Lower lobe of right lung (tissue), 2 donors: ENCODE data around the gene CTNNA2. TPM values are rescaled to one million over a fixed set of nuclear protein-coding genes. Genes with fewer than 3 reads are reported as not detected.

ENCODE experiments used
- ATAC-seq, 2 donors: fragments of 200-7000 bp; cut with Tn5 transposase; one replicate each; pipeline ENCODE4 v1.9.1; 2020 to 2022; ENCODE audit warnings: mild to moderate bottlenecking in 2 of 2, moderate library complexity in 2 of 2
- DNase-seq: peaks from one replicate; pipeline ENCODE4 v3.0.0-alpha.2; 2020
- H3K27ac ChIP-seq: fragments of 200-600 bp; one replicate; pipeline ENCODE4 v1.8.0; 2022
- H3K27me3 ChIP-seq: fragments of 200-600 bp; one replicate; pipeline ENCODE4 v1.8.0; 2022; ENCODE audit warnings: low read depth
- H3K36me3 ChIP-seq: fragments of 200-600 bp; one replicate; pipeline ENCODE4 v1.8.0; 2022; ENCODE audit warnings: mild to moderate bottlenecking
- H3K4me1 ChIP-seq: fragments of 200-600 bp; one replicate; pipeline ENCODE4 v1.8.0; 2022
- H3K4me3 ChIP-seq: fragments of 200-600 bp; one replicate; pipeline ENCODE4 v1.8.0; 2022; ENCODE audit warnings: mild to moderate bottlenecking
- H3K9me3 ChIP-seq: fragments of 200-600 bp; one replicate; pipeline ENCODE4 v1.8.0; 2022
- intact Hi-C: fragments of 100-400 bp; cut with DNase I; formaldehyde crosslinking; loops from one replicate; pipeline ENCODE4 v1.11.0; 2022
- total RNA-seq: library from RNA; stranded (reverse); fragmentation: NEBNext Ultra II Directional; extraction: Animal tissue kit (Norgen Biotek cat#: 25700); gene quantifications from one replicate; pipeline ENCODE4 v1.2.1, GENCODE V29; 2021
- TF ChIP-seq, protein P1 (sequence below): fragments of 200-600 bp; IDR thresholded peaks from one replicate; pipeline ENCODE4 v1.8.0; 2022; ENCODE audit warnings: antibody characterized with exemption, mild to moderate bottlenecking
- donor health status: DM: no; HTN: yes; CAD: no; lungs with severe emphysema.

CTNNA2 gene
- total RNA-seq, 1 donor from 2014 or later = not detected

DNA sequence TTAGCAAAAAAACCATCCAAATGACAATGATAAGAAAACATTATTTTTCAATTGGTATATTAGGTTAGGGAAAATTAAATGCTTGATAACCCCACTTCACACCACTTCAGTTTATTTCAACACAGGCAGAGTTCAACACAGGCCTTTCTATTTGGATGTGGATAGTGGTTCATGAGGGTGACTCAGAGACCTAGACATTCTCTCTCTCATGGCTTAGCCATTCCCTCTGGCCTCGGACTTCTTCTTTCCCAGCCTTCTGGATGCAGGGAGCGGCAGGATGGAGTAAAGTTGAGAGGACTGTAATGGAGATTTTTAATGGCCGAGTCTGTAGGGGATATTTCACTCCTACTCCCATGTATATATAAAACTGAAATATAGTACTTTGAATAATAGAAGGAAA lies 109.7 kb downstream of the CTNNA2 start:
- TF ChIP-seq, protein P1, sequence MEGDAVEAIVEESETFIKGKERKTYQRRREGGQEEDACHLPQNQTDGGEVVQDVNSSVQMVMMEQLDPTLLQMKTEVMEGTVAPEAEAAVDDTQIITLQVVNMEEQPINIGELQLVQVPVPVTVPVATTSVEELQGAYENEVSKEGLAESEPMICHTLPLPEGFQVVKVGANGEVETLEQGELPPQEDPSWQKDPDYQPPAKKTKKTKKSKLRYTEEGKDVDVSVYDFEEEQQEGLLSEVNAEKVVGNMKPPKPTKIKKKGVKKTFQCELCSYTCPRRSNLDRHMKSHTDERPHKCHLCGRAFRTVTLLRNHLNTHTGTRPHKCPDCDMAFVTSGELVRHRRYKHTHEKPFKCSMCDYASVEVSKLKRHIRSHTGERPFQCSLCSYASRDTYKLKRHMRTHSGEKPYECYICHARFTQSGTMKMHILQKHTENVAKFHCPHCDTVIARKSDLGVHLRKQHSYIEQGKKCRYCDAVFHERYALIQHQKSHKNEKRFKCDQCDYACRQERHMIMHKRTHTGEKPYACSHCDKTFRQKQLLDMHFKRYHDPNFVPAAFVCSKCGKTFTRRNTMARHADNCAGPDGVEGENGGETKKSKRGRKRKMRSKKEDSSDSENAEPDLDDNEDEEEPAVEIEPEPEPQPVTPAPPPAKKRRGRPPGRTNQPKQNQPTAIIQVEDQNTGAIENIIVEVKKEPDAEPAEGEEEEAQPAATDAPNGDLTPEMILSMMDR = no peak
- DNase-seq (no peak), ATAC-seq (no peak)
- no peaks in the 10 kb centered on the region for H3K27me3 ChIP-seq
- no peak overlapping the region for H3K4me3 ChIP-seq
- H3K4me1 ChIP-seq = no peaks in the 10 kb centered on the region
- H3K9me3 ChIP-seq = no peaks in the 10 kb centered on the region
- H3K36me3 ChIP-seq = no peaks in the 10 kb centered on the region
- H3K27ac ChIP-seq = no peak overlapping the region
- intact Hi-C loops = no loop called here

DNA sequence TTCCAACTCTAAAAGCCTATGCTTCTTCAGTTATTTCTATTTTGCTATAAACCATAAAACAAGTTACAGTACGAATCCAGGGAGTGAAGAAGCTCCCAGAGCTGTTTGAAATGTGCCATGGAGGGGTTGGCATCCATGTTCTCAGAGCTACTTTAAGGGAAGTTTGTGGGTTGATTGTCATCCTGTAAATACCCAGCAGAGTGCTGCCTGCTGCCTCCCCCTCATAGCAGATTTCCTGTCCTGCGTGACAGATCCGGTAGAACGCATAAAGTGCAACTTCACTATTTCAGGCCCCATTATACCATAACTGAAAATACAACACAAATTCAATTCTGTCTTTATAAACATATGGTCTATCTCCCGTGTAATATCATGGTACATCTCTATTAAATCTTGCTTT lies 114.4 kb downstream of the CTNNA2 start:
- Histone ChIP-seq H3K27me3 (no peaks in the 10 kb centered on the region), H3K4me1 (no peaks in the 10 kb centered on the region), H3K27ac (no peak overlapping the region), H3K4me3 (no peak overlapping the region), H3K9me3 (no peaks in the 10 kb centered on the region), H3K36me3 (no peaks in the 10 kb centered on the region)
- ATAC-seq = no peak
- TF ChIP-seq, protein P1 = no peak
- intact Hi-C loops = no loop called here
- no peak for DNase-seq

DNA sequence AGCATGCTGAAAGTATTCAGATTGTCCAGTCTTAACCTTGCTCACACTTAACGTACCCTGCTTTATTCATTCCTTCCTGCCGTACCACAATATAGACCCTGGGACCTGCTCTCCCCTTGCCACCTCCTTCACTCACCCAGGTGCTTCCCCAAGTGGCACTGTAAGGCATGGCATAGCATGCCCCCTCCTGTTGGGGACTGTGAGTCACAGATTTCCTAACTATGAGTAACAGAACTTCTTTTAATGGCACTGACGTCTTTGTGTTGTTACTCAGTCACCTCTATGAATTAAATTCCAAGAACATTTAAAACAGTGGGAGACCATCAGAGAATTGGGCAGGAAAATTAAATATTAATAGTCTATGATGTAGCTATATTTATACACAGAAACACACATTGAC lies 117.2 kb downstream of the CTNNA2 start:
- intact Hi-C loops = no loop called here
- Histone ChIP-seq H3K4me3 (no peak overlapping the region), H3K36me3 (no peaks in the 10 kb centered on the region), H3K27me3 (no peaks in the 10 kb centered on the region), H3K9me3 (no peaks in the 10 kb centered on the region), H3K27ac (no peak overlapping the region), H3K4me1 (no peaks in the 10 kb centered on the region)
- DNase-seq (no peak), ATAC-seq (peak; percentile 55 to 59)
- TF ChIP-seq, protein P1 = no peak

DNA sequence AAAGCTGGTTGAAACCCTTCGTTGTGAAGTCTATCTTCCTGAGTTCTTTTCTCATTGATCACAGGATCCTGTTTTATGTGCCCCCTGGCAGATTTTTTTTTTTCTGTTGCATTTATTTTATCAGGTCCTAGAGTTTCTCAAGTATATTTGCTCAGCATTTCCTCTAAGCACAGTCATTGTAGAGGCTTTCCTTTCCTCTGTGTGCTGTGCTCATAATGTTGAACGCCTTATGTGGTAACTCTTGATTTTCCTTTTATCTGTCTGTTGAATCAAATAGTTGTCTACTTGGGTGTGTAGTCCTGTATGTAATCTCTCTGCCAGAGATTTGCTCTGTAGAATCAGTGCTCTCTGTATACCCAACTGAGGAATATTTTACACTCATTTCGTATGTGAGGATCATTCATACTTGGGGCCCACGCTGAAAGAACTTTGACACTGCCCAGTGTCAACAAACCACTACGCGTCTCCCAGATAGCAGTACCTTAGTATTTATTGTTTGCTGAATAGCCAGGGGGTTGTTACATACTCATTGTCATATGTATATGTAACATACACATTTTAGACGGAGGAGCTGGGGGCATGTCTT lies 118.2 kb downstream of the CTNNA2 start:
- no peak for DNase-seq

DNA sequence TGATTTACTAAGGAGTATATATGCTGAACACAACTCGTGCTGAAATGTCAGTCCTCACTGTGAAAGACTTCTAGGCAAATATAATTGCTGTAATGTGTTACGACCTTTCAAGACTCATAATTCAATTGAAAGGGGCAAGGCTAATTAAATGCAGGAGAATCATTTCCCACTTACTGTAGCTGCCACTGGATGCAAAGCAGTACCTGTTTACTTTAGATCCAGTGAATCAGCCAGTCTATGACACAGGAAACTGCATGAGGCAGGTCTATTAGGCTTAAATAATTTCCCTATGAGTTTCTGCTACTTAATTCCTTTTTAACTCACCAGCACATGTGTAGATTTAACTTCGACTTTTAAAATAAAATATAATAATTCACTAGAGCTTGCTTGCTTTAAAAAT lies 125.6 kb downstream of the CTNNA2 start:
- TF ChIP-seq, protein P1 = no peak
- Histone ChIP-seq H3K9me3 (no peaks in the 10 kb centered on the region), H3K27ac (no peak overlapping the region), H3K27me3 (no peaks in the 10 kb centered on the region), H3K4me3 (no peak overlapping the region), H3K4me1 (no peaks in the 10 kb centered on the region), H3K36me3 (no peaks in the 10 kb centered on the region)
- ATAC-seq = no peak
- intact Hi-C loops = no loop called here
- no peak for DNase-seq

More for the DNA sequence above, 118.2 kb downstream of the CTNNA2 start:
- Histone ChIP-seq H3K36me3 (no peaks in the 10 kb centered on the region), H3K4me1 (no peaks in the 10 kb centered on the region), H3K27ac (no peak overlapping the region), H3K4me3 (no peak overlapping the region), H3K27me3 (no peaks in the 10 kb centered on the region), H3K9me3 (no peaks in the 10 kb centered on the region)
- TF ChIP-seq, protein P1 = no peak
- intact Hi-C loops = no loop called here
- ATAC-seq = peak; percentile 34 to 74
